ENCODE measurements around the gene DENND1A. TPM values are rescaled to one million over a fixed set of nuclear protein-coding genes. Genes with fewer than 3 reads are reported as not detected.

The DENND1A gene
- total RNA-seq, 1 experiment from 2014 or later = 23.5 TPM

DNA sequence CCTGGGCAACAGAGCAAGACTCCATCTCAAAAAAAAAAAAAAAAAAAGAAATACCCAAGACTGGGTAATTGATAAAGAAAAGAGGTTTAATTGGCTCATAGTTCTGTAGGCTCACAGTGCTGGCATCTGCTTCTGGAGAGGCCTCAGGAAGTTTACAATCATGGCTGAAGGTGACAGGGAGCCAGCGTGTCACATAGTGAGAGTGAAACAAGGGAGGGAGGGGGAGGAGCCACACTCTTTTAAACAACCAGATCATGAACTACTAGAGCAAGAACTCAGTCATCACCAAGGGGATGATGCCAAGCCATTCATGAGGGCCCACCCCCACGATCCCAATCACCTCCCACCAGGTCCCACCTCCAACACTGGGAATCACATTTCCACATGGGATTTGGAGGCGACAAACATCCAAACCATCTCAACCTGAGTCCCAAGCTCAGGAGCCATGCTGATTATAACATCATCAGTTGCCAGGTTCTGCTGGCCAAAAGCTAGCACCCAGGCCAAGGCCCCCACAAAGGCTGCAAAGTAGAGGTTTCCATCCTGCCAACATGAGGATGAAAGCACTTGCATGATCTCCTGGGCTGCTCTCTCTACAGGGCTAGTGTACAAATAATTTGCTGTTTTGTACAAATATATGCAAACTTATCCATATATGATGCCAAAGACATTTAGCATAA, 15.3 kb downstream of the DENND1A start:
- no peak overlapping the region for H3K4me3 Mint-ChIP-seq
- CTCF ChIA-PET = no interaction called here
- POLR2A ChIA-PET = no interaction called here

GRCh38 chr9:123912167-123912897, 17.6 kb downstream of the DENND1A start:
- H3K27me3 Mint-ChIP-seq (ENCODE audit: low read depth) = no peaks in the 10 kb centered on the region
- ATAC-seq (peak; percentile 51), DNase-seq (ENCODE audit: low spot score) (no peak)
- H3K9me3 Mint-ChIP-seq = peaks cover 7% of the 10 kb centered on the region
- peaks cover 30% of the 10 kb centered on the region for H3K4me1 Mint-ChIP-seq
- H3K4me3 Mint-ChIP-seq = no peak overlapping the region
- ChIA-PET POLR2A (no interaction called here), CTCF (no interaction called here)
- peaks cover 10% of the 10 kb centered on the region for H3K36me3 Mint-ChIP-seq
- TF ChIP-seq, protein P1, sequence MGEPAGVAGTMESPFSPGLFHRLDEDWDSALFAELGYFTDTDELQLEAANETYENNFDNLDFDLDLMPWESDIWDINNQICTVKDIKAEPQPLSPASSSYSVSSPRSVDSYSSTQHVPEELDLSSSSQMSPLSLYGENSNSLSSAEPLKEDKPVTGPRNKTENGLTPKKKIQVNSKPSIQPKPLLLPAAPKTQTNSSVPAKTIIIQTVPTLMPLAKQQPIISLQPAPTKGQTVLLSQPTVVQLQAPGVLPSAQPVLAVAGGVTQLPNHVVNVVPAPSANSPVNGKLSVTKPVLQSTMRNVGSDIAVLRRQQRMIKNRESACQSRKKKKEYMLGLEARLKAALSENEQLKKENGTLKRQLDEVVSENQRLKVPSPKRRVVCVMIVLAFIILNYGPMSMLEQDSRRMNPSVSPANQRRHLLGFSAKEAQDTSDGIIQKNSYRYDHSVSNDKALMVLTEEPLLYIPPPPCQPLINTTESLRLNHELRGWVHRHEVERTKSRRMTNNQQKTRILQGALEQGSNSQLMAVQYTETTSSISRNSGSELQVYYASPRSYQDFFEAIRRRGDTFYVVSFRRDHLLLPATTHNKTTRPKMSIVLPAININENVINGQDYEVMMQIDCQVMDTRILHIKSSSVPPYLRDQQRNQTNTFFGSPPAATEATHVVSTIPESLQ (CRISPR knock-in tag; IDR thresholded peaks at IDR 0.05) = no peak
- peak; percentile 81 for TF ChIP-seq GABPB1 (CRISPR knock-in tag; IDR thresholded peaks at IDR 0.05)
- peak overlapping the region; percentile 63; the same call in 1 of the 2 replicates for H3K27ac Mint-ChIP-seq

More for the DNA sequence above, 15.3 kb downstream of the DENND1A start:
- Mint-ChIP-seq H3K4me1 (peaks cover 30% of the 10 kb centered on the region), H3K27me3 (ENCODE audit: low read depth) (no peaks in the 10 kb centered on the region), H3K36me3 (peaks cover 10% of the 10 kb centered on the region), H3K27ac (no peak overlapping the region), H3K9me3 (peaks cover 7% of the 10 kb centered on the region; the same call in 1 of the 2 replicates)
- no peak for DNase-seq (ENCODE audit: low spot score)
- ATAC-seq = no peak
- TF ChIP-seq, protein P2, sequence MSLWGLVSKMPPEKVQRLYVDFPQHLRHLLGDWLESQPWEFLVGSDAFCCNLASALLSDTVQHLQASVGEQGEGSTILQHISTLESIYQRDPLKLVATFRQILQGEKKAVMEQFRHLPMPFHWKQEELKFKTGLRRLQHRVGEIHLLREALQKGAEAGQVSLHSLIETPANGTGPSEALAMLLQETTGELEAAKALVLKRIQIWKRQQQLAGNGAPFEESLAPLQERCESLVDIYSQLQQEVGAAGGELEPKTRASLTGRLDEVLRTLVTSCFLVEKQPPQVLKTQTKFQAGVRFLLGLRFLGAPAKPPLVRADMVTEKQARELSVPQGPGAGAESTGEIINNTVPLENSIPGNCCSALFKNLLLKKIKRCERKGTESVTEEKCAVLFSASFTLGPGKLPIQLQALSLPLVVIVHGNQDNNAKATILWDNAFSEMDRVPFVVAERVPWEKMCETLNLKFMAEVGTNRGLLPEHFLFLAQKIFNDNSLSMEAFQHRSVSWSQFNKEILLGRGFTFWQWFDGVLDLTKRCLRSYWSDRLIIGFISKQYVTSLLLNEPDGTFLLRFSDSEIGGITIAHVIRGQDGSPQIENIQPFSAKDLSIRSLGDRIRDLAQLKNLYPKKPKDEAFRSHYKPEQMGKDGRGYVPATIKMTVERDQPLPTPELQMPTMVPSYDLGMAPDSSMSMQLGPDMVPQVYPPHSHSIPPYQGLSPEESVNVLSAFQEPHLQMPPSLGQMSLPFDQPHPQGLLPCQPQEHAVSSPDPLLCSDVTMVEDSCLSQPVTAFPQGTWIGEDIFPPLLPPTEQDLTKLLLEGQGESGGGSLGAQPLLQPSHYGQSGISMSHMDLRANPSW (CRISPR knock-in tag; conservative IDR thresholded peaks at IDR 0.05; ENCODE audit: low read depth) = no peak
- TF ChIP-seq, protein P3, sequence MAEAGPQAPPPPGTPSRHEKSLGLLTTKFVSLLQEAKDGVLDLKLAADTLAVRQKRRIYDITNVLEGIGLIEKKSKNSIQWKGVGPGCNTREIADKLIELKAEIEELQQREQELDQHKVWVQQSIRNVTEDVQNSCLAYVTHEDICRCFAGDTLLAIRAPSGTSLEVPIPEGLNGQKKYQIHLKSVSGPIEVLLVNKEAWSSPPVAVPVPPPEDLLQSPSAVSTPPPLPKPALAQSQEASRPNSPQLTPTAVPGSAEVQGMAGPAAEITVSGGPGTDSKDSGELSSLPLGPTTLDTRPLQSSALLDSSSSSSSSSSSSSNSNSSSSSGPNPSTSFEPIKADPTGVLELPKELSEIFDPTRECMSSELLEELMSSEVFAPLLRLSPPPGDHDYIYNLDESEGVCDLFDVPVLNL (CRISPR knock-in tag; IDR thresholded peaks at IDR 0.05; ENCODE audit: borderline replicate concordance, low read depth) = no peak
- TF ChIP-seq FOXK1 (CRISPR knock-in tag; IDR thresholded peaks at IDR 0.05) = no peak
- TF ChIP-seq RELA (CRISPR knock-in tag; IDR thresholded peaks at IDR 0.05; ENCODE audit: borderline replicate concordance) = no peak
- TF ChIP-seq, protein P1 (CRISPR knock-in tag; IDR thresholded peaks at IDR 0.05) = no peak
- no peak for TF ChIP-seq TP53 (CRISPR knock-in tag; IDR thresholded peaks at IDR 0.05)
- TF ChIP-seq ZNF512 (CRISPR knock-in tag; IDR thresholded peaks at IDR 0.05; ENCODE audit: borderline replicate concordance) = no peak
- TF ChIP-seq SP1 (CRISPR knock-in tag; conservative IDR thresholded peaks at IDR 0.05) = no peak
- TF ChIP-seq ZNF138 (CRISPR knock-in tag; conservative IDR thresholded peaks at IDR 0.05) = no peak
